Activated T-cell treated with anti-CD3 and anti-CD28 coated beads, Interleukin-2, amount 50 U/mL, for 48 hours (primary cell): ENCODE data around the gene RRBP1.

ENCODE experiments used
- DNase-seq, 2 experiments: peaks; one replicate each; pipeline ENCODE4 v3.0.0-alpha.2; 2020

RRBP1 gene

GRCh38 chr20:17605131-17605660, 76.8 kb downstream of the RRBP1 start:
- DNase-seq: no peak

- DNase-seq: no peak
These were observed 79.5 kb downstream of the RRBP1 start for GRCh38 chr20:17602493-17602892.

GRCh38 chr20:17601957-17602356, 80.1 kb downstream of the RRBP1 start:
- DNase-seq: no peak

- DNase-seq: no peak
These were observed 84.0 kb downstream of the RRBP1 start for GRCh38 chr20:17598013-17598550.

GRCh38 chr20:17595856-17596255, 86.2 kb downstream of the RRBP1 start:
- DNase-seq: no peak

GRCh38 chr20:17594443-17594842, 87.6 kb downstream of the RRBP1 start:
- no peak for DNase-seq

- no peak for DNase-seq
These were observed 88.1 kb downstream of the RRBP1 start for GRCh38 chr20:17593902-17594301.

- no peak for DNase-seq
These were observed 91.8 kb downstream of the RRBP1 start for GRCh38 chr20:17590245-17590644.

GRCh38 chr20:17589161-17589834, 92.7 kb downstream of the RRBP1 start:
- DNase-seq: no peak

- DNase-seq: no peak
These were observed 94.2 kb downstream of the RRBP1 start for GRCh38 chr20:17587824-17588223.

GRCh38 chr20:17587148-17587547, 94.9 kb downstream of the RRBP1 start:
- DNase-seq: no peak

GRCh38 chr20:17586250-17586649, 95.8 kb downstream of the RRBP1 start:
- no peak for DNase-seq

- DNase-seq: no peak
These were observed 97.4 kb downstream of the RRBP1 start for GRCh38 chr20:17584689-17585088.

- DNase-seq: no peak
These were observed 98.9 kb downstream of the RRBP1 start for GRCh38 chr20:17583126-17583525.

GRCh38 chr20:17580895-17581294, 101.1 kb downstream of the RRBP1 start:
- no peak for DNase-seq

GRCh38 chr20:17579369-17580039, 102.5 kb downstream of the RRBP1 start:
- DNase-seq: no peak

- no peak for DNase-seq
These were observed 105.8 kb downstream of the RRBP1 start for GRCh38 chr20:17576215-17576614.

- no peak for DNase-seq
These were observed 108.6 kb downstream of the RRBP1 start for GRCh38 chr20:17573463-17573862.

GRCh38 chr20:17572034-17572638, 109.9 kb downstream of the RRBP1 start:
- no peak for DNase-seq

GRCh38 chr20:17571153-17571527, 110.9 kb downstream of the RRBP1 start:
- DNase-seq: no peak

- DNase-seq: peak in 1 of 2 experiments; percentile 53
These were observed 111.5 kb downstream of the RRBP1 start for GRCh38 chr20:17570347-17571152.

GRCh38 chr20:17569616-17570346, 112.3 kb downstream of the RRBP1 start, which contains the start of gene DSTN:
DSTN (plus strand) TSS chr20:17570075; CDS start chr20:17570209, 134 bp downstream.
- DNase-seq: peak; percentile 87 to 92
